Nephron progenitor cell (in vitro differentiated cells): ENCODE data around the gene ELAVL1.
"Not testable (repeated sequence)": the region's sequence is repeated elsewhere in the genome, so short reads cannot be mapped to it uniquely, and the experiment has no call there.

Experiments used
- DNase-seq: peaks from one replicate; pipeline ENCODE4 v3.0.0; 2021
- H3K27ac Mint-ChIP-seq: 2 replicates; pipeline ENCODE4 v1.8.0; 2021; ENCODE audit warnings: mild to moderate bottlenecking, moderate library complexity, mixed read lengths
- H3K27me3 Mint-ChIP-seq: 2 replicates; pipeline ENCODE4 v1.8.0; 2021; ENCODE audit warnings: mild to moderate bottlenecking, low read depth, mixed read lengths; ENCODE audit not compliant: poor library complexity
- H3K36me3 Mint-ChIP-seq: 2 replicates; pipeline ENCODE4 v1.8.0; 2021; ENCODE audit warnings: low read depth, mixed read lengths
- H3K4me1 Mint-ChIP-seq: 2 replicates; pipeline ENCODE4 v1.8.0; 2021; ENCODE audit warnings: mixed read lengths
- H3K4me3 Mint-ChIP-seq: 2 replicates; pipeline ENCODE4 v1.8.0; 2021; ENCODE audit warnings: mild to moderate bottlenecking, moderate library complexity, mixed read lengths
- H3K9me3 Mint-ChIP-seq: 2 replicates; pipeline ENCODE4 v1.8.0; 2021; ENCODE audit warnings: mild to moderate bottlenecking, moderate library complexity, mixed read lengths
- CTCF ChIP-seq: fragments of 200-600 bp; sonication (generic); IDR thresholded peaks from 2 replicates; pipeline ENCODE4 v1.5.0; 2021; ENCODE audit warnings: antibody characterized with exemption

The ELAVL1 gene

GRCh38 chr19:8036434-8037099, 31.1 kb upstream of the ELAVL1 start:
- no peak overlapping the region for H3K27ac Mint-ChIP-seq
- peaks cover 32% of the 10 kb centered on the region for H3K4me1 Mint-ChIP-seq
- H3K36me3 Mint-ChIP-seq = no peaks in the 10 kb centered on the region
- no peak overlapping the region for H3K4me3 Mint-ChIP-seq
- no peak for TF ChIP-seq CTCF
- H3K27me3 Mint-ChIP-seq = peaks cover 7% of the 10 kb centered on the region
- H3K9me3 Mint-ChIP-seq = no peaks in the 10 kb centered on the region
- DNase-seq = no peak

GRCh38 chr19:8034178-8034525, 28.7 kb upstream of the ELAVL1 start:
- no peaks in the 10 kb centered on the region for H3K9me3 Mint-ChIP-seq
- H3K36me3 Mint-ChIP-seq = no peaks in the 10 kb centered on the region
- H3K4me3 Mint-ChIP-seq = no peak overlapping the region
- peaks cover 7% of the 10 kb centered on the region for H3K27me3 Mint-ChIP-seq
- no peak overlapping the region for H3K27ac Mint-ChIP-seq
- no peak for DNase-seq
- TF ChIP-seq CTCF = no peak
- peaks cover 45% of the 10 kb centered on the region for H3K4me1 Mint-ChIP-seq

GRCh38 chr19:8033287-8034177, 28.1 kb upstream of the ELAVL1 start:
- peak overlapping the region; percentile 96 for H3K27ac Mint-ChIP-seq
- not testable (repeated sequence) for H3K36me3 Mint-ChIP-seq, DNase-seq, H3K27me3 Mint-ChIP-seq, H3K9me3 Mint-ChIP-seq
- peak overlapping the region; percentile 43 for H3K4me3 Mint-ChIP-seq
- peaks cover 52% of the 10 kb centered on the region for H3K4me1 Mint-ChIP-seq

GRCh38 chr19:8030960-8031359, 25.5 kb upstream of the ELAVL1 start:
- H3K27me3 Mint-ChIP-seq = peaks cover 3% of the 10 kb centered on the region
- H3K27ac Mint-ChIP-seq = no peak overlapping the region
- H3K4me3 Mint-ChIP-seq = no peak overlapping the region
- peaks cover 57% of the 10 kb centered on the region for H3K4me1 Mint-ChIP-seq
- DNase-seq = no peak
- H3K9me3 Mint-ChIP-seq = no peaks in the 10 kb centered on the region
- TF ChIP-seq CTCF = no peak
- H3K36me3 Mint-ChIP-seq = no peaks in the 10 kb centered on the region

- peak; percentile 75 for DNase-seq
- Mint-ChIP-seq H3K36me3 (no peaks in the 10 kb centered on the region), H3K27ac (peak overlapping the region; percentile 97), H3K4me1 (peaks cover 57% of the 10 kb centered on the region), H3K9me3 (no peaks in the 10 kb centered on the region), H3K4me3 (no peak overlapping the region), H3K27me3 (peaks cover 5% of the 10 kb centered on the region)
- peak; percentile 11 for TF ChIP-seq CTCF
Measured at GRCh38 chr19:8028951-8029491, 23.6 kb upstream of the ELAVL1 start.

GRCh38 chr19:8025316-8025715, 19.9 kb upstream of the ELAVL1 start:
- DNase-seq = no peak
- Mint-ChIP-seq H3K4me3 (no peak overlapping the region), H3K27me3 (peaks cover 5% of the 10 kb centered on the region), H3K9me3 (peaks cover 14% of the 10 kb centered on the region), H3K27ac (peak overlapping the region; percentile 54), H3K4me1 (peaks cover 61% of the 10 kb centered on the region), H3K36me3 (peaks cover 9% of the 10 kb centered on the region)
- no peak for TF ChIP-seq CTCF

GRCh38 chr19:8024256-8024655, 18.8 kb upstream of the ELAVL1 start:
- not testable (repeated sequence) for DNase-seq, H3K36me3 Mint-ChIP-seq, H3K4me3 Mint-ChIP-seq, H3K27me3 Mint-ChIP-seq, H3K27ac Mint-ChIP-seq
- Mint-ChIP-seq H3K4me1 (peaks cover 54% of the 10 kb centered on the region), H3K9me3 (peaks cover 14% of the 10 kb centered on the region)
